ENCODE data around the gene INAFM2.
A peak's percentile ranks its signal among the peaks of the same experiment; 100 is the strongest.

Gene INAFM2

GRCh38 chr15:40361640-40362039, 38.1 kb downstream of the INAFM2 start:
- DNase-seq (ENCODE audit: insufficient read length) = no peak
- TF ChIP-seq POLR2A (IDR thresholded peaks at IDR 0.05; ENCODE audit: low read depth, low read length) (no peak), TAF1 (IDR thresholded peaks at IDR 0.05; ENCODE audit: borderline replicate concordance, low read depth, low read length) (no peak), POLR2AphosphoS5 (IDR thresholded peaks at IDR 0.05; ENCODE audit: low read depth, low read length) (no peak)
- FAIRE-seq = no peak

GRCh38 chr15:40363611-40364010, 40.1 kb downstream of the INAFM2 start:
- no peak for DNase-seq (ENCODE audit: insufficient read length)
- no peak for FAIRE-seq
- TF ChIP-seq TAF1 (IDR thresholded peaks at IDR 0.05; ENCODE audit: borderline replicate concordance, low read depth, low read length) = no peak
- TF ChIP-seq POLR2A (IDR thresholded peaks at IDR 0.05; ENCODE audit: low read depth, low read length) = no peak
- no peak for TF ChIP-seq POLR2AphosphoS5 (IDR thresholded peaks at IDR 0.05; ENCODE audit: low read depth, low read length)

GRCh38 chr15:40364251-40364650, 40.8 kb downstream of the INAFM2 start:
- no peak for TF ChIP-seq TAF1 (IDR thresholded peaks at IDR 0.05; ENCODE audit: borderline replicate concordance, low read depth, low read length)
- no peak for TF ChIP-seq POLR2A (IDR thresholded peaks at IDR 0.05; ENCODE audit: low read depth, low read length)
- TF ChIP-seq POLR2AphosphoS5 (IDR thresholded peaks at IDR 0.05; ENCODE audit: low read depth, low read length) = no peak
- DNase-seq (ENCODE audit: insufficient read length) (no peak), FAIRE-seq (no peak)

- no peak for DNase-seq (ENCODE audit: insufficient read length)
- FAIRE-seq = no peak
- TF ChIP-seq TAF1 (IDR thresholded peaks at IDR 0.05; ENCODE audit: borderline replicate concordance, low read depth, low read length) (no peak), POLR2A (IDR thresholded peaks at IDR 0.05; ENCODE audit: low read depth, low read length) (no peak), POLR2AphosphoS5 (IDR thresholded peaks at IDR 0.05; ENCODE audit: low read depth, low read length) (no peak)
Observed at GRCh38 chr15:40365016-40365415, 41.5 kb downstream of the INAFM2 start.

GRCh38 chr15:40365624-40366456, 42.3 kb downstream of the INAFM2 start:
- DNase-seq (ENCODE audit: insufficient read length) (no peak), FAIRE-seq (no peak)
- TF ChIP-seq TAF1 (IDR thresholded peaks at IDR 0.05; ENCODE audit: borderline replicate concordance, low read depth, low read length) = no peak
- no peak for TF ChIP-seq POLR2AphosphoS5 (IDR thresholded peaks at IDR 0.05; ENCODE audit: low read depth, low read length)
- TF ChIP-seq POLR2A (IDR thresholded peaks at IDR 0.05; ENCODE audit: low read depth, low read length) = no peak

- TF ChIP-seq POLR2A (IDR thresholded peaks at IDR 0.05; ENCODE audit: low read depth, low read length) (no peak), TAF1 (IDR thresholded peaks at IDR 0.05; ENCODE audit: borderline replicate concordance, low read depth, low read length) (no peak), POLR2AphosphoS5 (IDR thresholded peaks at IDR 0.05; ENCODE audit: low read depth, low read length) (no peak)
- FAIRE-seq = no peak
- DNase-seq (ENCODE audit: insufficient read length) = no peak
Observed at GRCh38 chr15:40366457-40367370, 43.2 kb downstream of the INAFM2 start.

GRCh38 chr15:40367371-40367685, 43.8 kb downstream of the INAFM2 start:
- no peak for FAIRE-seq
- no peak for DNase-seq (ENCODE audit: insufficient read length)
- TF ChIP-seq TAF1 (IDR thresholded peaks at IDR 0.05; ENCODE audit: borderline replicate concordance, low read depth, low read length) = no peak
- TF ChIP-seq POLR2A (IDR thresholded peaks at IDR 0.05; ENCODE audit: low read depth, low read length) = no peak
- no peak for TF ChIP-seq POLR2AphosphoS5 (IDR thresholded peaks at IDR 0.05; ENCODE audit: low read depth, low read length)

GRCh38 chr15:40367686-40368611, 44.5 kb downstream of the INAFM2 start:
- TF ChIP-seq TAF1 (IDR thresholded peaks at IDR 0.05; ENCODE audit: borderline replicate concordance, low read depth, low read length) = no peak
- peak; percentile 90 for FAIRE-seq
- DNase-seq (ENCODE audit: insufficient read length) = peak; percentile 92

GRCh38 chr15:40368719-40369473, 45.4 kb downstream of the INAFM2 start:
- FAIRE-seq (no peak), DNase-seq (ENCODE audit: insufficient read length) (no peak)
- TF ChIP-seq TAF1 (IDR thresholded peaks at IDR 0.05; ENCODE audit: borderline replicate concordance, low read depth, low read length) (no peak), POLR2A (IDR thresholded peaks at IDR 0.05; ENCODE audit: low read depth, low read length) (no peak), POLR2AphosphoS5 (IDR thresholded peaks at IDR 0.05; ENCODE audit: low read depth, low read length) (no peak)

GRCh38 chr15:40369474-40369869, 46.0 kb downstream of the INAFM2 start:
- DNase-seq (ENCODE audit: insufficient read length) (no peak), FAIRE-seq (no peak)
- no peak for TF ChIP-seq TAF1 (IDR thresholded peaks at IDR 0.05; ENCODE audit: borderline replicate concordance, low read depth, low read length)
- TF ChIP-seq POLR2A (IDR thresholded peaks at IDR 0.05; ENCODE audit: low read depth, low read length) = no peak
- TF ChIP-seq POLR2AphosphoS5 (IDR thresholded peaks at IDR 0.05; ENCODE audit: low read depth, low read length) = no peak
